Measurements from ENCODE around the gene NLRP10. TPM values are rescaled to one million over a fixed set of nuclear protein-coding genes. Genes with fewer than 3 reads are reported as not detected.

NLRP10 gene
- total RNA-seq, 3 donors from 2014 or later, result not detected

DNA sequence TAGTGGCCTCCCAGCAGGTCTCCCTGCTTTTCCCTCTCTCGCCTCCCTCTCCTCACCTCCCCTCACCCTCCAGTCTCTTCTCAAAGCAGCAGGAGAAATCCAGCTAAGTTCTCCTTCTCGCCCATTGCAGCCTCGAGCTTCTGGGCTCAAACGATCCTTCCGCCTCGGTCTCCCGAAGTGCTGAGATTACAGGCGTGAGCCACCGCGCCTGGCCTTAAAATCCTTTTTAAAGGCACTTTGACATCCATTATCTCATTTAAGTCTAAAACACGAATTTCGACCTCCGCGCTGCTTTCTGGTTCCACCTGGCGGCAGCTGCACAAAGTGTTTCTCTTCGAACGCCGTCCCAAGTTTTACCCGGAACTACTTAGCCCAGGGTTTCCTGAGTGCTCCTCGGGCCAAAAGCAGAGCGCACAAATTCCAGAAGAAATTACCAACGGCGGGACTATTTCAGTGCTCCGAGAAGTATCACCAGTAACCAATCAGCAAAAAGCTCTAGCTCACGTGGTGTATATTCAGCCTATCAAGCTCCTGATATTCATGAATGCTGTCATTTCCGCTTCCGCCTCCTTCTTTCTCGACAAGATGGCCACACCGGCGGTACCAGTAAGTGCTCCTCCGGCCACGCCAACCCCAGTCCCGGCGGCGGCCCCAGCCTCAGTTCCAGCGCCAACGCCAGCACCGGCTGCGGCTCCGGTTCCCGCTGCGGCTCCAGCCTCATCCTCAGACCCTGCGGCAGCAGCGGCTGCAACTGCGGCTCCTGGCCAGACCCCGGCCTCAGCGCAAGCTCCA lies 21.7 kb upstream of the NLRP10 start, which contains the start of gene EIF3F:
EIF3F (plus strand) TSS at position 570 of the 792 bp plus-strand sequence; CDS start at position 586, 16 bp downstream.
- H3K4me3 Mint-ChIP-seq, result peak within 1 kb of the TSS; percentile 100
- peaks cover 27% of the 10 kb centered on the region for H3K36me3 Mint-ChIP-seq (ENCODE audit: insufficient read depth)
- peaks cover 36% of the 10 kb centered on the region for H3K4me1 Mint-ChIP-seq (ENCODE audit: low read depth)
- H3K27me3 Mint-ChIP-seq (ENCODE audit: low read depth), result no peaks in the 10 kb centered on the region
- H3K9me3 Mint-ChIP-seq, result no peaks in the 10 kb centered on the region
- ATAC-seq (peak; percentile 98 to 99), DNase-seq (peak; percentile 79)

- H3K9me3 Mint-ChIP-seq, result no peaks in the 10 kb centered on the region
- peaks cover 20% of the 10 kb centered on the region for H3K4me1 Mint-ChIP-seq (ENCODE audit: low read depth)
- no peak overlapping the region for H3K4me3 Mint-ChIP-seq
- H3K27me3 Mint-ChIP-seq (ENCODE audit: low read depth), result no peaks in the 10 kb centered on the region
- DNase-seq (no peak), ATAC-seq (no peak)
- H3K36me3 Mint-ChIP-seq (ENCODE audit: insufficient read depth), result peaks cover 4% of the 10 kb centered on the region
Measured at GRCh38 chr11:7983832-7984590, 18.8 kb upstream of the NLRP10 start.

DNA sequence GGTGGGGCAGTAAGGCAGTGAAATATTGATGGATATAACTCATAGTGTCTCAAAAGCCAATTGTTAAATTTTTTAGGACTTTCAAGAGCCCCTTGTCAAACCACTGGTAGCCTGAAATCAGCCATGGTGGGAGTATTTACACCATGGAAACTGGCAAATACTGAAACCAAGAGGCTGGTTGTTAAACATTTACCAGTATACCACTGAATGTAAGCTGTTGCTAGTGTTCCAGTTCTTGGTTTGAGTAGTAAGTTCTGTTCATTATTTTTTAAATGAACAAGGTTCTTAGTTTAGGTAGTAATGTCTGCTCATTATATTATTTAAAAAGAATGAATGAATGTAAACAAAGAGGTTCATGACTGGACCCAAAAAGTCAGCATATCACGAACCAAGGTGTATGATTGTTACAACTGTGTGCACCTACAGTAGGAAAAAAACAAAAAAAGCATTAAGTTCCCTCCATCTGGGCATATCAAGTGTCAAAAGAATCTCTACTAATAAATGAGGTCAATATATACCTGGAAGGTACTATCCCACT lies 17.4 kb upstream of the NLRP10 start:
- no peak overlapping the region for H3K4me3 Mint-ChIP-seq
- DNase-seq, result no peak
- peaks cover 1% of the 10 kb centered on the region for H3K27me3 Mint-ChIP-seq (ENCODE audit: low read depth)
- no peak for ATAC-seq
- H3K4me1 Mint-ChIP-seq (ENCODE audit: low read depth), result peaks cover 11% of the 10 kb centered on the region
- no peaks in the 10 kb centered on the region for H3K9me3 Mint-ChIP-seq
- H3K36me3 Mint-ChIP-seq (ENCODE audit: insufficient read depth), result no peaks in the 10 kb centered on the region

GRCh38 chr11:7981619-7982157 lies 16.4 kb upstream of the NLRP10 start:
- ATAC-seq (no peak), DNase-seq (no peak)
- Mint-ChIP-seq H3K4me1 (ENCODE audit: low read depth) (peaks cover 8% of the 10 kb centered on the region), H3K9me3 (no peaks in the 10 kb centered on the region), H3K4me3 (no peak overlapping the region), H3K36me3 (ENCODE audit: insufficient read depth) (no peaks in the 10 kb centered on the region), H3K27me3 (ENCODE audit: low read depth) (peaks cover 1% of the 10 kb centered on the region)

- H3K4me1 Mint-ChIP-seq (ENCODE audit: low read depth), result no peaks in the 10 kb centered on the region
- no peaks in the 10 kb centered on the region for H3K9me3 Mint-ChIP-seq
- H3K4me3 Mint-ChIP-seq, result no peak overlapping the region
- no peak for ATAC-seq
- H3K27me3 Mint-ChIP-seq (ENCODE audit: low read depth), result peaks cover 8% of the 10 kb centered on the region
- DNase-seq, result no peak
- H3K36me3 Mint-ChIP-seq (ENCODE audit: insufficient read depth), result no peaks in the 10 kb centered on the region
Measured at GRCh38 chr11:7977232-7977917, 12.1 kb upstream of the NLRP10 start.

GRCh38 chr11:7974668-7975067 lies 9.4 kb upstream of the NLRP10 start:
- Mint-ChIP-seq H3K4me1 (ENCODE audit: low read depth) (no peaks in the 10 kb centered on the region), H3K27me3 (ENCODE audit: low read depth) (peaks cover 11% of the 10 kb centered on the region), H3K36me3 (ENCODE audit: insufficient read depth) (no peaks in the 10 kb centered on the region), H3K4me3 (no peak overlapping the region), H3K9me3 (no peaks in the 10 kb centered on the region)
- ATAC-seq (no peak), DNase-seq (no peak)

DNA sequence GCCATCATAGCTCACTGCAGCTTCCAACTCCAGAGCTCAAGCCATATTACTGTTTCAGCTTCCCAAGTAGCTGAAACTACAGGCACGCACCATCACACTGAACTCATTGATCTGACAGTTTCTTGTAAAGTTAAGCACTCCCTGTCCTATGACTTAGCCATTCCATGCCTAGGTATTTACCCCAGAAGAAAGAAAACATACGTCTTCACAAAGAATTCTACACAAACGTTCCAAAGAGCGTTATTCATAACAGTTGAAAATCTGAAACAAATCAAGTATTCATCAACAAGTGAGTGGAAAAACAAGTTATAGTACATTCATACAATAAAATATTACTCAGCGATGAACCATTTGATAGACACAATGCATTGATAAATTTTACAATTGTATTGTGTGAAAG lies 7.8 kb upstream of the NLRP10 start:
- DNase-seq (no peak), ATAC-seq (no peak)
- H3K9me3 Mint-ChIP-seq, result no peaks in the 10 kb centered on the region
- no peaks in the 10 kb centered on the region for H3K36me3 Mint-ChIP-seq (ENCODE audit: insufficient read depth)
- peaks cover 14% of the 10 kb centered on the region for H3K27me3 Mint-ChIP-seq (ENCODE audit: low read depth)
- H3K4me1 Mint-ChIP-seq (ENCODE audit: low read depth), result no peaks in the 10 kb centered on the region
- no peak overlapping the region for H3K4me3 Mint-ChIP-seq

DNA sequence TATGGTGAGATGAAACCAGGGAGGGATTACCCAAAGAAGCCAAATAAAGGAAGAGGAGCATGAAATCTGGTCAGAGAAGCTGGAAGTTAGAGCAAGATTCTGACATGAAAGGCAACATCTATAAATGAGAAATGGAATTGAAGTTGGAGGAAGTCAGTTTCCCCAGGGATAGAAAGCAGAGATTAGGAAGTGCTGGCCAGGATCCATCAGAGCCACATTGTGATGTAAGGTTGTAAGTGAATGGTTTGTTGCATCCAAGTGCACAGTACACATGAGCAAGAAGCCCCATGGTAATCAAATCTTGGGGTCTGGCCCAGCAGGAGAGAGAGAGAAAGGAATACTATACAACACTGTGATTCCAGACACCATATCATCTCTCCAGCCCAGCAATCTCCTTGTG lies 6.6 kb upstream of the NLRP10 start:
- Mint-ChIP-seq H3K27me3 (ENCODE audit: low read depth) (peaks cover 15% of the 10 kb centered on the region), H3K36me3 (ENCODE audit: insufficient read depth) (no peaks in the 10 kb centered on the region), H3K4me1 (ENCODE audit: low read depth) (no peaks in the 10 kb centered on the region), H3K4me3 (no peak overlapping the region), H3K9me3 (no peaks in the 10 kb centered on the region)
- no peak for ATAC-seq
- DNase-seq, result no peak

DNA sequence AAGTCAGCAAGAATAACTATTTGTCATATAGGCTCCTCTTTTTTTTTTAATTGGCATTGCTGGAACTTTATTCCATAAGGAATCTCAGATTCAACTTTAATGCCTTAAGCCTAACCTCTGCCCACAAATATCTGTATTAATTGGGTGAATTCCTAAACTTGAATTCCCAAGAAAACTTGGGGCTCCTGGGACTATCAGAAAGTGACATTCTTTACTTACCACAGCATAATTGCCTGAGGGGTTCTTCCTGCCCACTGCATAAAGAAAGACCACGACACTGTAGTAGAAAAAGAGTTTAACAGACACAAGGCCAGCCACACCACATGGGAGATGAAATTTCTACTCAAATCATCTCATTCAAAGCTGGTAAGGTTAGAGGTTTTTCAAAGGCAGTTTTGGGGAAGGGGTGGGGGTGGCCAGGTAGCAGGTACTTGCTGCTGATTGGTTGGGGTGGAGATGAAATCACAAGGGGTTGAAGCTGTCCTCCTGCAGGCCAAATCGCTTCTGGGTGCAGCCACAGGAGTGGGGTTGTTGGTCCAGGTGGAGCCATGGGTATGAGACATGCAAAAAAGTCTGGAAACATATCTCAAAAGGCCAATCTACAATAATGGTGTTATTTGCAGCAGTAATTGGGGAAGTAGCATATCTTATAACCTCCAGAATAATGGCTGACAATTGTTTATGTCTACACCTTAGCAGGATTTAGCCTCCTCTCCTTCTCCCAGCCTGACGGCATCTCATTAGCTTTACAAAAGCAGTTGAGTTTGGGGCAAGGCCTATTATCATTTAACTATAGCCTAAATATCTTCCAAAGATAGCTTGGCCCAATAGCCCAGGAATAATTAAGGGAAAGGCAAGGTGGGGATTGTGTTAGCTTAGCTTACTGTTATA lies 4.8 kb upstream of the NLRP10 start:
- no peaks in the 10 kb centered on the region for H3K9me3 Mint-ChIP-seq

DNA sequence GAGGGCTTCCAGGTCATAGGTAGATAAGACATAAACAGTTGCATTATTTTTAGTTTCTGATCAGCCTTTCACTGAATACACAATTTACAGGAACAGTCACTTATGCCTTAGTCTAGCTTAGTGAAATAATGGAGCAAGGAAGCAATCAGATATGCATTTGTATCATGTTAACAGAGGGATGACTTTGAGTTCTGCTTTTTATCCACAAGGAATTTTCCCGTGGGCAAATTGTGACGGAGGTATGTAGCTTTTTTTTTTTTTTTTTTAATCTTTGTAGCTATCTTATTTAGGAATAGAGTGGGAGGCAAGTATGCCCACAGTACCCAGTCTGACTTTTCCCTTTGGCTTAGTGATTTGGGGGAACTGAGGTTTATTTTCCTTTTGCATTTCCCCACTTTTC lies 3.4 kb upstream of the NLRP10 start:
- no peak for DNase-seq
- ATAC-seq, result no peak
- Mint-ChIP-seq H3K4me1 (ENCODE audit: low read depth) (no peaks in the 10 kb centered on the region), H3K27me3 (ENCODE audit: low read depth) (peaks cover 17% of the 10 kb centered on the region), H3K9me3 (no peaks in the 10 kb centered on the region), H3K4me3 (no peak overlapping the region), H3K36me3 (ENCODE audit: insufficient read depth) (no peaks in the 10 kb centered on the region)

More for the DNA sequence above, 4.8 kb upstream of the NLRP10 start:
- DNase-seq, result no peak
- Mint-ChIP-seq H3K27me3 (ENCODE audit: low read depth) (peaks cover 17% of the 10 kb centered on the region), H3K4me3 (no peak overlapping the region), H3K36me3 (ENCODE audit: insufficient read depth) (no peaks in the 10 kb centered on the region), H3K4me1 (ENCODE audit: low read depth) (no peaks in the 10 kb centered on the region)
- ATAC-seq, result no peak

DNA sequence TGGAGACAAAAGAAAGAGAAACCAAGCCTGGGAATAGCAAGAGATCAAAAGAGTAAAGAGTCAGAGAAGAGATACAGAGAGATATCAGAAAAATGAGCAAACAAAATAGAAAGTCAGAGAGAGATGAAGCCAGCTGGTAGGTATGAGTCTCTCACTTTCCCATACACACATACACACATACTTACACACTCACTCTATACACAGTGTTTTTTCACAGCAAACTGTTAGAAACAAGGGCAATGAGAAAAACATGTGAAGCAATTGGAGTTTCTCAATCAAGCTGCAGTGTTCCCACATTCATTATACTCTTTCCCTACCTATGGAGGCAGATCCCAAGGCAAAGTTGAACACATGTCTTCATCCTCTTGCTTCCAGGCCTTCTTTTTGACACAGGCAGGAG lies 2.6 kb upstream of the NLRP10 start:
- peak in 1 of 2 donors; percentile 14 for ATAC-seq
- H3K36me3 Mint-ChIP-seq (ENCODE audit: insufficient read depth), result no peaks in the 10 kb centered on the region
- no peak overlapping the region for H3K4me3 Mint-ChIP-seq
- H3K4me1 Mint-ChIP-seq (ENCODE audit: low read depth), result no peaks in the 10 kb centered on the region
- no peak for DNase-seq
- H3K27me3 Mint-ChIP-seq (ENCODE audit: low read depth), result peaks cover 13% of the 10 kb centered on the region
- H3K9me3 Mint-ChIP-seq, result no peaks in the 10 kb centered on the region

DNA sequence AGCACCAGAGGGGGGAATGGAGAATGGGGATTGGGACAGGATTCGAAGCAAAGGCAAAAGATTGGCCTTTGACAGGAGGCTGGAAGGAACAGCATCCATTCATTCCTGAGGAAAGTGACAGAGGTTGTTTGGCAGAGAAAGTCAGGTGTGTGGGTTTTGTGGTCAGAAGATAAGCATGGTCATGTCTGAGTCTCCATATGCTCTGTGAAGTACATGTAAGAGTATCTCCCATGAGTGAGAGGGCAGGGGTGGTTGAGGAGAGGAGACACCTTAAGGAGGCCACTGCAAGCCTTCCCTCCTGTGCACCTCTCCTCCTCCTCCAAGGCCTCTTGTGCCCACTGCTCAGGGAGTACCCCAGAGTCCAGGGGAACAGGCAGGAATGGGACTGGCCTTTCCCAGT lies 1.9 kb upstream of the NLRP10 start:
- H3K4me1 Mint-ChIP-seq (ENCODE audit: low read depth), result no peaks in the 10 kb centered on the region
- no peaks in the 10 kb centered on the region for H3K9me3 Mint-ChIP-seq
- DNase-seq (no peak), ATAC-seq (no peak)
- H3K4me3 Mint-ChIP-seq, result no peak overlapping the region
- no peaks in the 10 kb centered on the region for H3K36me3 Mint-ChIP-seq (ENCODE audit: insufficient read depth)
- peaks cover 10% of the 10 kb centered on the region for H3K27me3 Mint-ChIP-seq (ENCODE audit: low read depth)

GRCh38 chr11:7964873-7965272 lies 374 bp downstream of the NLRP10 start:
- H3K9me3 Mint-ChIP-seq, result no peaks in the 10 kb centered on the region
- ATAC-seq (no peak), DNase-seq (no peak)
- no peaks in the 10 kb centered on the region for H3K36me3 Mint-ChIP-seq (ENCODE audit: insufficient read depth)
- H3K4me1 Mint-ChIP-seq (ENCODE audit: low read depth), result no peaks in the 10 kb centered on the region
- no peak overlapping the region for H3K4me3 Mint-ChIP-seq
- H3K27me3 Mint-ChIP-seq (ENCODE audit: low read depth), result peaks cover 12% of the 10 kb centered on the region
